OCI-LY3 (cell line): Measurements from ENCODE around the gene LRFN2.
A peak's percentile ranks its signal among the peaks of the same experiment; 100 is the strongest.

Experiments
- H2AFZ ChIP-seq: fragments of 200-600, 300-600 bp; shearing (Covaris generic); 2 replicates; pipeline ENCODE4 v1.6.0; 2014; ENCODE audit warnings: antibody characterized with exemption, low read depth, low read length
- H3K27ac ChIP-seq: fragments of 200-600, 300-600 bp; sonication (generic); 2 replicates; pipeline ENCODE4 v1.5.1; 2014; ENCODE audit warnings: mild to moderate bottlenecking, low read length, moderate library complexity, mixed read lengths
- H3K27me3 ChIP-seq: fragments of 200-600, 300-600 bp; sonication (generic); 2 replicates; pipeline ENCODE4 v1.6.1; 2014; ENCODE audit warnings: low read depth, low read length, mixed read lengths
- H3K36me3 ChIP-seq: fragments of 200-600, 300-600 bp; sonication (generic); replicated peaks from 2 replicates; pipeline ENCODE3; 2014; ENCODE audit warnings: low read depth, low read length, mixed read lengths
- H3K4me1 ChIP-seq: fragments of 300-600, 200-600 bp; sonication (generic); 2 replicates; pipeline ENCODE4 v1.6.1; 2014; ENCODE audit warnings: low read length, mixed read lengths
- H3K4me2 ChIP-seq: fragments of 200-600, 300-600 bp; sonication (generic); 2 replicates; pipeline ENCODE4 v1.6.1; 2014; ENCODE audit warnings: low read length, mixed read lengths
- H3K4me3 ChIP-seq: fragments of 300-600, 200-600 bp; sonication (generic); 2 replicates; pipeline ENCODE4 v1.5.1; 2014; ENCODE audit warnings: antibody characterized with exemption, mild to moderate bottlenecking, low read length, moderate library complexity
- H3K79me2 ChIP-seq: fragments of 300-600, 200-600 bp; shearing (Covaris generic); 2 replicates; pipeline ENCODE4 v1.6.1; 2014; ENCODE audit warnings: mild to moderate bottlenecking, low read length, mixed read lengths
- H3K9ac ChIP-seq: fragments of 300-600, 200-600 bp; shearing (Covaris generic); 2 replicates; pipeline ENCODE4 v1.6.0; 2014; ENCODE audit warnings: mild to moderate bottlenecking, low read length, moderate library complexity
- H3K9me3 ChIP-seq: fragments of 200-600, 300-600 bp; shearing (Covaris generic); 2 replicates; pipeline ENCODE4 v1.6.1; 2014; ENCODE audit warnings: low read length, mixed read lengths; ENCODE audit not compliant: insufficient read depth
- H4K20me1 ChIP-seq: fragments of 200-600, 300-600 bp; sonication (generic); 2 replicates; pipeline ENCODE4 v1.6.1; 2016; ENCODE audit warnings: low read length, mixed read lengths; ENCODE audit not compliant: insufficient read depth
- CTCF ChIP-seq: fragments of 200-600, 300-600 bp; sonication (generic); IDR thresholded peaks from 2 replicates; pipeline ENCODE4 v1.5.1; 2014; ENCODE audit warnings: antibody characterized with exemption, low read length, low read depth
- EZH2phosphoT487 ChIP-seq: fragments of 200-600 bp; shearing (Covaris generic); IDR thresholded peaks from 2 replicates; pipeline ENCODE4 v1.6.1; 2018; ENCODE audit warnings: antibody characterized with exemption, mixed run types, low read depth

LRFN2 gene

GRCh38 chr6:40552941-40553340 is 34.2 kb downstream of the LRFN2 start:
- Histone ChIP-seq H3K27ac (no peak overlapping the region), H4K20me1 (no peaks in the 10 kb centered on the region), H3K4me3 (no peak overlapping the region), H3K9ac (no peak overlapping the region), H2AFZ (no peak overlapping the region), H3K79me2 (no peaks in the 10 kb centered on the region), H3K4me2 (no peak overlapping the region), H3K4me1 (peaks cover 2% of the 10 kb centered on the region), H3K36me3 (no peaks in the 10 kb centered on the region), H3K9me3 (no peaks in the 10 kb centered on the region), H3K27me3 (peaks cover 15% of the 10 kb centered on the region; the same call in 1 of the 2 replicates)
- no peak for TF ChIP-seq EZH2phosphoT487
- no peak for TF ChIP-seq CTCF

DNA sequence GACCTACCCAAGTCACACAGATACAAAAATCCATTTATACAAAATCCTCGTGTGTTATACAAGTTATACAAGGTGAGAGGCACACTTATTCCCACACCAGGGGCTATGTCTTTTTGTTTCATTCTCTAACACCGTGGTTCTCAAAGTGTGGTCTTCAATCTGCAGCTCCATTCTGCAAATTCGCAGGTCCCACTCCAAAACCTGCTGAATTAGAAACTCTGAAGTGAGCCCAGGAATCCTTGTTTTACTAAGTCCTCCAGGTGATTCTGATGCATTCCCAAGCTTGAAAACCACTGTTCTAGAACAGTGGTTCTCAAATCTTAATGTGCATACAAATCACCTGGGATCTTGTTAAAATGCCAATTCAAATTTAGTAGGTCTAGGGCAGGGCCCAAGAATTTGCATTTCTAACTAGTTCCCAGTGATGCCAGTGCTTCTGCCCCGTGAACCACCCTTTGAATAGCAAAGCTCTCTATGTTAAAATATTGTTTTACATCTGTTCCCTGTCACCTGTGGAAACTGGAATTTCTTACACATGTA is 35.1 kb downstream of the LRFN2 start:
- no peaks in the 10 kb centered on the region for H3K4me1 ChIP-seq
- H3K79me2 ChIP-seq, result no peaks in the 10 kb centered on the region
- H3K9me3 ChIP-seq, result no peaks in the 10 kb centered on the region
- H3K9ac ChIP-seq, result no peak overlapping the region
- TF ChIP-seq CTCF (no peak), EZH2phosphoT487 (no peak)
- no peaks in the 10 kb centered on the region for H3K36me3 ChIP-seq
- no peak overlapping the region for H3K27ac ChIP-seq
- no peak overlapping the region for H3K4me3 ChIP-seq
- no peak overlapping the region for H2AFZ ChIP-seq
- peaks cover 15% of the 10 kb centered on the region; the same call in 1 of the 2 replicates for H3K27me3 ChIP-seq
- no peak overlapping the region for H3K4me2 ChIP-seq
- no peaks in the 10 kb centered on the region for H4K20me1 ChIP-seq

DNA sequence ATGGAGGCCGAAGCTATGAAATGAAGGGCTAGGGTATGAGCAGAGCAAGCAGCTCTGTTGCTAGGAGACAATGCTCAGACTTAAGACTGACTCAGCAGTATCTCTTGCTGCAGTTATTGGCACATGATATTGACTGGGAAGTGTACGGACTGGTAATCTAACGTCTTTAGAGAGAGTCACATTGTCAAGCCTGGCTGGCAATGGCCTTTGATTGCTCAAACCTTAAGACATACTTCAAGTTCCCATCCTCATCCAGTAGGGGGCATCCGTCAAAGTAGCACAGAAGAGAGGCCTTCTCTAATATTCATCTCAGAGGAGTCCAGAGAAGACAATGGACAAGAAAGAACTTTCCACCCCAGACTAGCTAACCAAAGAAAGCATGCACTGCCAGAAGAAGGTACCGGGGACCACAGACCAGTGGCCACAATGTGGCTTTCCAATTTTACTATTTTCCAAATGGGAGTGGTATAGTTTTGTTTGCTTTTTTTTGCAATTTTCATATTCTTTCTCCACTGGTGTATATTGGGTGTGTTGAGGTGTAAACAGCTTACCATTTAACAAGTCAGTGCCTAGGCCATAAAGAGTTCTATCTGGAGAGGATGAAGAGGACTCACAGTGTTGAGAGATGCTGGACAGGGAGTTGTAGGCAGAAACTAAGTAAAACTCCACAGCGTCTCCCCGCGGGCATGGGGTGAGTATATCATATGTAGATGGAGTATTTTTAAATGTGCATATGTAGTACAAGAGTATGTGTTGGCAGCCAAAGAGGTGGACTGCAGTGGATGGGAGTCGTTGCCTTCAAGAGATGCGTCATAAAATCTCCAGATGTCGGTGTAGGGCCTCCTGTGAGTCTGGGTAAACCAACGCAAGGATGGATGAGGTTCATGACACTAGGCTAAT is 36.7 kb downstream of the LRFN2 start:
- Histone ChIP-seq H2AFZ (no peak overlapping the region), H4K20me1 (no peaks in the 10 kb centered on the region), H3K27ac (no peak overlapping the region), H3K79me2 (no peaks in the 10 kb centered on the region), H3K9ac (no peak overlapping the region), H3K4me2 (no peak overlapping the region), H3K9me3 (no peaks in the 10 kb centered on the region), H3K4me1 (no peaks in the 10 kb centered on the region), H3K36me3 (no peaks in the 10 kb centered on the region), H3K4me3 (no peak overlapping the region), H3K27me3 (peaks cover 18% of the 10 kb centered on the region; the same call in 1 of the 2 replicates)
- TF ChIP-seq EZH2phosphoT487, result no peak
- peak; percentile 86 for TF ChIP-seq CTCF

GRCh38 chr6:40545954-40546353 is 41.2 kb downstream of the LRFN2 start:
- H3K4me1 ChIP-seq, result no peaks in the 10 kb centered on the region
- TF ChIP-seq CTCF, result no peak
- no peak for TF ChIP-seq EZH2phosphoT487
- no peaks in the 10 kb centered on the region for H4K20me1 ChIP-seq
- H2AFZ ChIP-seq, result no peak overlapping the region
- no peaks in the 10 kb centered on the region for H3K36me3 ChIP-seq
- H3K9ac ChIP-seq, result no peak overlapping the region
- no peak overlapping the region for H3K27ac ChIP-seq
- no peak overlapping the region for H3K4me2 ChIP-seq
- H3K9me3 ChIP-seq, result no peaks in the 10 kb centered on the region
- no peak overlapping the region for H3K4me3 ChIP-seq
- peaks cover 15% of the 10 kb centered on the region for H3K27me3 ChIP-seq
- H3K79me2 ChIP-seq, result no peaks in the 10 kb centered on the region
